Kidney capillary endothelial cell (primary cell): ENCODE measurements around the gene ZNF680.
"Not testable (repeated sequence)": the region's sequence is repeated elsewhere in the genome, so short reads cannot be mapped to it uniquely, and the experiment has no call there.

Experiments
- DNase-seq: peaks from one replicate; pipeline ENCODE4 v3.0.0-alpha.2; 2018; ENCODE audit warnings: low spot score

The ZNF680 gene

GRCh38 chr7:64557601-64558322, 5.1 kb downstream of the ZNF680 start:
- DNase-seq = no peak

GRCh38 chr7:64555046-64555445, 7.8 kb downstream of the ZNF680 start:
- no peak for DNase-seq

- not testable (repeated sequence) for DNase-seq
These were observed 8.7 kb downstream of the ZNF680 start for GRCh38 chr7:64554188-64554587.

- no peak for DNase-seq
These were observed 11.3 kb downstream of the ZNF680 start for GRCh38 chr7:64551375-64552142.

GRCh38 chr7:64544010-64544409, 18.9 kb downstream of the ZNF680 start:
- DNase-seq = no peak

GRCh38 chr7:64541438-64542359, 21.2 kb downstream of the ZNF680 start:
- no peak for DNase-seq

- DNase-seq = no peak
These were observed 29.1 kb downstream of the ZNF680 start for GRCh38 chr7:64533756-64534155.

- no peak for DNase-seq
These were observed 34.1 kb downstream of the ZNF680 start for GRCh38 chr7:64528770-64529169.

- no peak for DNase-seq
These were observed 41.4 kb downstream of the ZNF680 start for GRCh38 chr7:64521409-64521984.

GRCh38 chr7:64516451-64516850, 46.4 kb downstream of the ZNF680 start:
- no peak for DNase-seq

- DNase-seq = no peak
These were observed 47.1 kb downstream of the ZNF680 start for GRCh38 chr7:64515781-64516180.

GRCh38 chr7:64515330-64515729, 47.5 kb downstream of the ZNF680 start:
- no peak for DNase-seq

- no peak for DNase-seq
These were observed 53.3 kb downstream of the ZNF680 start for GRCh38 chr7:64509583-64509982.

- DNase-seq = no peak
These were observed 58.2 kb downstream of the ZNF680 start for GRCh38 chr7:64504581-64505120.

GRCh38 chr7:64498270-64498669, 64.6 kb downstream of the ZNF680 start:
- DNase-seq = no peak

- DNase-seq = no peak
These were observed 67.9 kb downstream of the ZNF680 start for GRCh38 chr7:64494912-64495461.

GRCh38 chr7:64485623-64486022, 77.2 kb downstream of the ZNF680 start:
- DNase-seq = no peak
